Bronchial epithelial cell (primary cell): ENCODE results near the gene RTN4RL1. TPM values are rescaled to one million over a fixed set of nuclear protein-coding genes. Genes with fewer than 3 reads are reported as not detected.

ENCODE experiments used
- DNase-seq: peaks from one replicate; pipeline ENCODE4 v3.0.0-alpha.2; 2010; ENCODE audit warnings: low read depth
- FAIRE-seq: peaks from 2 replicates; lab custom pipeline; 2011; peaks lifted over from hg19 to GRCh38; lab: Jason Lieb, UNC
- H3K27me3 ChIP-seq: 2 replicates; pipeline ENCODE4 v1.5.1; 2011; ENCODE audit warnings: low read length; ENCODE audit not compliant: control insufficient read depth, insufficient read depth
- H3K36me3 ChIP-seq: 2 replicates; pipeline ENCODE4 v1.5.1; 2011; ENCODE audit warnings: low read length; ENCODE audit not compliant: control insufficient read depth, insufficient read depth
- H3K4me3 ChIP-seq: 2 replicates; pipeline ENCODE4 v1.5.1; 2011; ENCODE audit warnings: mild to moderate bottlenecking, low read depth, low read length, control low read depth
- CTCF ChIP-seq: IDR thresholded peaks from 2 replicates; pipeline ENCODE4 v1.5.1; 2011; ENCODE audit warnings: mild to moderate bottlenecking, moderate library complexity, low read length, control low read depth, inconsistent platforms; ENCODE audit not compliant: insufficient read depth, severe bottlenecking
- total RNA-seq: library from RNA; depleted of rRNA; stranded (reverse); fragments of >200 nt; gene quantifications from 2 replicates; pipeline ENCODE4 v1.2.1, GENCODE V29; 2014

The RTN4RL1 gene
- total RNA-seq, 1 donor from 2014 or later = 0.26 TPM

- no peak overlapping the region for H3K4me3 ChIP-seq
- TF ChIP-seq CTCF = no peak
- H3K36me3 ChIP-seq = no peaks in the 10 kb centered on the region
- peaks cover 4% of the 10 kb centered on the region for H3K27me3 ChIP-seq
- DNase-seq (no peak), FAIRE-seq (peak; percentile 83)
These were observed 46.7 kb downstream of the RTN4RL1 start for GRCh38 chr17:1978396-1978949.

GRCh38 chr17:1977583-1978395 lies 47.3 kb downstream of the RTN4RL1 start:
- H3K27me3 ChIP-seq = peaks cover 4% of the 10 kb centered on the region
- DNase-seq (no peak), FAIRE-seq (no peak)
- no peak for TF ChIP-seq CTCF
- no peaks in the 10 kb centered on the region for H3K36me3 ChIP-seq
- H3K4me3 ChIP-seq = no peak overlapping the region

GRCh38 chr17:1976683-1977064 lies 48.5 kb downstream of the RTN4RL1 start:
- no peak for TF ChIP-seq CTCF
- no peak for FAIRE-seq
- Histone ChIP-seq H3K27me3 (peaks cover 4% of the 10 kb centered on the region), H3K36me3 (no peaks in the 10 kb centered on the region), H3K4me3 (no peak overlapping the region)
- no peak for DNase-seq

GRCh38 chr17:1976000-1976682 lies 49.0 kb downstream of the RTN4RL1 start:
- Histone ChIP-seq H3K36me3 (no peaks in the 10 kb centered on the region), H3K4me3 (no peak overlapping the region), H3K27me3 (peaks cover 4% of the 10 kb centered on the region)
- no peak for TF ChIP-seq CTCF
- DNase-seq = no peak
- FAIRE-seq = no peak

- Histone ChIP-seq H3K4me3 (no peak overlapping the region), H3K36me3 (no peaks in the 10 kb centered on the region), H3K27me3 (peaks cover 4% of the 10 kb centered on the region)
- no peak for DNase-seq
- no peak for TF ChIP-seq CTCF
- no peak for FAIRE-seq
These were observed 49.6 kb downstream of the RTN4RL1 start for GRCh38 chr17:1975573-1975972.
